ENCODE results near the gene CNOT10. TPM values are rescaled to one million over a fixed set of nuclear protein-coding genes. Genes with fewer than 3 reads are reported as not detected.

CNOT10 gene
- total RNA-seq, 4 donors from 2014 or later, result 12.7 to 24.2 (median 19.7) TPM

DNA sequence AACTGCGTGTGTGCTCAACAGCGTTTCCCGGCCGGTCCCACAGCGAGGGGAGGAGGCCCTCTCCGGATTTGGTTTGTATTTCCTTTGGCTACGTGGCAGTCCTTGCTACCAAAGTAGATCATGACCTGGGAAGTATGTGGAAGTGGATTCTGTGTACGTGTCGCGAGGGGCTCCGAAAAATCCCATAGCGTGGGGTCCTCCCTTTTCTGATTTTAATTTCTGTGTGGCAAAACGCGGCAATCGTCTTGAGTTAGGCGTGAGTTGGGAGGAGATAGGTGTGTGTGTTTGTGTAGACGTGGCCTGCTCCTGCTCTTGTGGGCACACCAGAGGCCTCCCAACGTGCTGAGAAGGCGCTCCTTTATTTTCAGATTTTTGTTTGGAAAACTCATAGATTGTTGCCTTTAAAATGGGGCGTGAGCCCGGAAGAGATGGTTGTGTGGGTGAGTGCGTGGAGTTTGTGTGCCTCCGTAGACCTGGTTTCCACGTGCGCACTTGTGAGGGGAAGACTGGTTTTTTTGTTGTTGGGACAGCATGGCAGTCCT lies 134.1 kb downstream of the CNOT10 start:
- H3K27ac ChIP-seq, result no peak overlapping the region
- TF ChIP-seq POLR2A (IDR thresholded peaks at IDR 0.05), result no peak
- TF ChIP-seq, protein P1, sequence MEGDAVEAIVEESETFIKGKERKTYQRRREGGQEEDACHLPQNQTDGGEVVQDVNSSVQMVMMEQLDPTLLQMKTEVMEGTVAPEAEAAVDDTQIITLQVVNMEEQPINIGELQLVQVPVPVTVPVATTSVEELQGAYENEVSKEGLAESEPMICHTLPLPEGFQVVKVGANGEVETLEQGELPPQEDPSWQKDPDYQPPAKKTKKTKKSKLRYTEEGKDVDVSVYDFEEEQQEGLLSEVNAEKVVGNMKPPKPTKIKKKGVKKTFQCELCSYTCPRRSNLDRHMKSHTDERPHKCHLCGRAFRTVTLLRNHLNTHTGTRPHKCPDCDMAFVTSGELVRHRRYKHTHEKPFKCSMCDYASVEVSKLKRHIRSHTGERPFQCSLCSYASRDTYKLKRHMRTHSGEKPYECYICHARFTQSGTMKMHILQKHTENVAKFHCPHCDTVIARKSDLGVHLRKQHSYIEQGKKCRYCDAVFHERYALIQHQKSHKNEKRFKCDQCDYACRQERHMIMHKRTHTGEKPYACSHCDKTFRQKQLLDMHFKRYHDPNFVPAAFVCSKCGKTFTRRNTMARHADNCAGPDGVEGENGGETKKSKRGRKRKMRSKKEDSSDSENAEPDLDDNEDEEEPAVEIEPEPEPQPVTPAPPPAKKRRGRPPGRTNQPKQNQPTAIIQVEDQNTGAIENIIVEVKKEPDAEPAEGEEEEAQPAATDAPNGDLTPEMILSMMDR (IDR thresholded peaks at IDR 0.05), result no peak
- peaks cover 15 to 39% (median 25%) of the 10 kb centered on the region in 3 donors for H3K4me1 ChIP-seq
- no peaks in the 10 kb centered on the region for H3K36me3 ChIP-seq
- intact Hi-C loops (cut with DNase I), result no loop called here
- H3K27me3 ChIP-seq, result peaks cover 8 to 100% (median 26%) of the 10 kb centered on the region in 4 donors
- DNase-seq, result no peak
- peaks cover 0 to 5% (median 0%) of the 10 kb centered on the region in 3 donors for H3K9me3 ChIP-seq
- peak overlapping the region in 2 of 4 donors; percentile 43 to 62 for H3K4me3 ChIP-seq
- WGBS, 2 donors, result 55 to 67% methylated on average over 18 to 25 of the region's 25 CpGs

DNA sequence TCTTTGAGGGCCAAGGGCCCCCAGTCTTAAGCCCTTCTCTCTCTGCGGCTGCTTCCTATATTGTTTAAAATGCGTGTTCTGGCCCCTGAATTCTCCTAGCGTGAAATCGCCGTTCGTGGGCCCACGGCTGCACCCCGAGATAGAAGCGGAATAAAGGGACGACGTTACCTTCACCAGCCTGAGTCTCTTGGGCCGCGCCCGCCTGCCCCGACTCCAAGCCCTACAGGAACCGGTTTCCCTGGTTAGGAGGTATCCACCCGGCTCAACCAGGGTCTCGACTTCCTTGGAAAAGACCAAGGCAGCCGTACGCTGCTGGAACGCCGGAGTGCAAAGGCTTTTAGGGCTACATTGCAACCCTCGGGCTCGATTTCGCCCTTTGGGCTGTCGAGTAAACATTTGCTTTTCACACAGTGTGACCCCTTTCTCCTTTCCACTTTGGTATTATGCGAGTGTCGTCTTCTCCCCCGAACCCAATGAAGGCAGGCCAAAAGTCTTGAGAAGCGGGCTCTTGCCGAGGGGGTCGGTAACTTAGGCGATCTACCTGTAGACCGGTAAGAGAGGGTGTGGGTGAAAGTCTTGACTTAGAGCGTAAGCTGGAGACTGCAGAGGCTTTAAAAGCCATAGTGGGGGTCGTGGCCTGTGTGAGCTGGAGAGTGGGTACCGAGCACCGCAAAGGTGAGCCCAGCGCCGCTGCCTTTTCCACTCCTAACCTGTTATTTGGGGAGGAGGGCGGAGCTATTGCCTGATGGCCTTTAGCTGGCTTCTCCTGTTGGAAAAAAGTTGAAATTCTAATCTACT lies 134.8 kb downstream of the CNOT10 start:
- Histone ChIP-seq H3K4me1 (peaks cover 15 to 39% (median 25%) of the 10 kb centered on the region in 3 donors), H3K36me3 (no peaks in the 10 kb centered on the region), H3K4me3 (no peak overlapping the region), H3K27me3 (peaks cover 8 to 100% (median 26%) of the 10 kb centered on the region in 4 donors), H3K27ac (no peak overlapping the region), H3K9me3 (peaks cover 0 to 5% (median 0%) of the 10 kb centered on the region in 3 donors)
- DNase-seq, result no peak
- intact Hi-C loops (cut with DNase I), result no loop called here
- TF ChIP-seq POLR2A (IDR thresholded peaks at IDR 0.05), result no peak
- TF ChIP-seq, protein P1 (IDR thresholded peaks at IDR 0.05), result no peak
- WGBS, 2 donors, result 66 to 69% methylated on average over 24 to 31 of the region's 41 CpGs

DNA sequence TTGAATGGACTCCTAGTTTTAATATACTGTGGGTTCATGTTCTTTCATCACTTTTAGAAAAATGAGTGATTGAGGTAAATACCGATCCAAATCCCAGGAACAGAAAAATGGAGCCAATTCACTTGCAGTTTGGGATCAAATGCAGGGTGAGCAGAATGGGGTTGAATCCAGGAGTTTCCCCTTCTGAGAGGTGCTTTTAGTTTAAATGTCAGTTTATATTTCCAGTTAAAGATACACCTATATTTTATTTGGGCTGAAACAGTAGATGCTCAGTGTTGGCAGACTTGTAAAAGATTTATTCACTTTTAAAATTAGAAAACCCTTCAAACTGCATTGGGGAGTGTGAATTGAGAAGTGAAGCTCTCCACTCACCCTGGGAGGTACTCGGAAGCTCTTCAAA lies 135.4 kb downstream of the CNOT10 start:
- H3K4me1 ChIP-seq, result peaks cover 15 to 39% (median 25%) of the 10 kb centered on the region in 3 donors
- H3K36me3 ChIP-seq, result no peaks in the 10 kb centered on the region
- DNase-seq, result no peak
- H3K4me3 ChIP-seq, result no peak overlapping the region
- peaks cover 0 to 5% (median 0%) of the 10 kb centered on the region in 3 donors for H3K9me3 ChIP-seq
- intact Hi-C loops (cut with DNase I), result no loop called here
- TF ChIP-seq POLR2A (IDR thresholded peaks at IDR 0.05), result no peak
- TF ChIP-seq, protein P1 (IDR thresholded peaks at IDR 0.05), result no peak
- peaks cover 8 to 97% (median 26%) of the 10 kb centered on the region in 4 donors for H3K27me3 ChIP-seq
- 84 to 90% methylated on average over 2 of the region's 2 CpGs for whole genome bisulfite sequencing, 2 donors
- H3K27ac ChIP-seq, result no peak overlapping the region

DNA sequence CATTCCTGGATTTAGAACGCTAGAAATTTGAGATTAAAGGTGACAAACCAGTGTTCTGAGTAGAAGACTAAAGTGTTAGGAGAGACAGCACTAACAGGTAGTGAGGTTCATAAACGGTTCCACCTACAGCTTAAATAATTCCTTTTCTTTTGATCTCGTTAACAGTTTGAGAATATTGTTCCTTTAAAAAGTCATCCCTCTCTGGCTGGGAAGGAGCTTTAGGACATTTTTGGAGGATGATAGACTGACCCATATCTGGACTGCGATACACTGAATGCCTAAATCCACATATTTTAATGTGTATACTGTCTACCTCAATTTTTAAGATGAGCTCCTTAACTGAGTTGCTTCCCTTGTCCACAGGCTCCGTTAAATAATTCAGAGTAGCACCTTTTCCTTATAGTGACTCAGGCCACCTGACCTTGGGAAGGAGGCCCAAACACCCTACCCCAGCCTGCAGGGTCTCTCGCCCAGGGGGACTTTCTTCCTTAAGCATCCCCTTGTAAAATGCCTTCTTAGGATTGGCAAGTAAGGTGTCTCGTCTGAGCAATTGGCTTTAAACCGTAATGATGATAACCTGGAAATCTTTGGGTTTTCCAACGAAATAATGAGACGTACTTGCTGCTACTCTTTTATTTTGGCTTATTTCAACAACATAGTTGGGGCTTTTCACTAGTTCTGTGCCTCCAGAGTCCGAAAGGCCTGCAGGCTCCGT lies 136.1 kb downstream of the CNOT10 start:
- Histone ChIP-seq H3K9me3 (peaks cover 0 to 5% (median 0%) of the 10 kb centered on the region in 3 donors), H3K36me3 (no peaks in the 10 kb centered on the region), H3K27me3 (peaks cover 8 to 93% (median 24%) of the 10 kb centered on the region in 4 donors), H3K27ac (no peak overlapping the region), H3K4me3 (peak overlapping the region in 1 of 4 donors; percentile 1), H3K4me1 (peaks cover 15 to 38% (median 25%) of the 10 kb centered on the region in 3 donors)
- DNase-seq, result no peak
- intact Hi-C loops (cut with DNase I), result no loop called here
- 68 to 74% methylated on average over 9 of the region's 12 CpGs for WGBS, 2 donors
- TF ChIP-seq, protein P1 (IDR thresholded peaks at IDR 0.05), result no peak
- TF ChIP-seq POLR2A (IDR thresholded peaks at IDR 0.05), result no peak

Measured in esophagus squamous epithelium (tissue), 5 donors.